Epithelial cell of esophagus (primary cell): ENCODE results near the gene NUAK1.
A peak's percentile ranks its signal among the peaks of the same experiment; 100 is the strongest.
"Not testable (repeated sequence)": the region's sequence is repeated elsewhere in the genome, so short reads cannot be mapped to it uniquely, and the experiment has no call there.

Source experiments
- DNase-seq: peaks from one replicate; pipeline ENCODE4 v3.0.0; 2010; ENCODE audit warnings: low read depth
- H3K4me3 ChIP-seq: 2 replicates; pipeline ENCODE4 v1.5.1; 2011; ENCODE audit warnings: mild to moderate bottlenecking, low read length, control low read depth
- TF ChIP-seq, protein P1 (sequence below): IDR thresholded peaks from 2 replicates; pipeline ENCODE4 v1.5.1; 2011; ENCODE audit warnings: low read depth, mild to moderate bottlenecking, low read length, control low read depth, inconsistent platforms; ENCODE audit not compliant: insufficient read depth; ENCODE audit errors: missing control alignments

The NUAK1 gene

DNA sequence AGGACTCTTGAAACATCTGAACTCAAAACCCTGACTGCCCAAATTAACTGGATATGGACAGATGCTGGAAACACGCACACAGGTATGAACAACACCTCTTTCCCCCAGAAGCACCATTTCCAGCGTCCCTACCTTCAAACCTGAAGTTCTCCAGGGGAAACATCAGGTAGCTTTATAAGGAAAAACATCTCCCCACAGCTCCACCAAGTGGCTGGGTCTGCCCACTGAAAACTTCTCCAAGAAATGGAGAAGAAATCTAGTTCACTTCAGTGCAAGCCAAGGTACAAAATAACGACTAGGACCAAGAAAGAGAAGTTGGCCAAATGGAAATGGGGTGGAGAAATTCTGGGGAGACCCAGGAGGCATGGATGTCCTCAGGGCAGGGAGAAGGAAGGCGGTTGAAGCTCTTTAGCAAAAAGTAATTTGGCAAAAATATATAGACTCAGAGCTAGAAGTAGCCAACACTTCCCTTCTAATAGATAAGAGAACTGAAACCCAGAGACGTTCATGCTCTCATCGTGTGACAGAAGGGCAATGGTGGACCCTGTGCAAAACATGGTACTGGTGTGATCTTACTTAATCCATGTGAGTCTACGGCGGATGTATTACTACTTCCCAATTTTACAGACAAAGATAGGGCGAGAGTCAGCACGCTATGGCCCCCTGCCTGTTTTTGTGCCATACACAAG, 10.5 kb upstream of the NUAK1 start:
- TF ChIP-seq, protein P1, sequence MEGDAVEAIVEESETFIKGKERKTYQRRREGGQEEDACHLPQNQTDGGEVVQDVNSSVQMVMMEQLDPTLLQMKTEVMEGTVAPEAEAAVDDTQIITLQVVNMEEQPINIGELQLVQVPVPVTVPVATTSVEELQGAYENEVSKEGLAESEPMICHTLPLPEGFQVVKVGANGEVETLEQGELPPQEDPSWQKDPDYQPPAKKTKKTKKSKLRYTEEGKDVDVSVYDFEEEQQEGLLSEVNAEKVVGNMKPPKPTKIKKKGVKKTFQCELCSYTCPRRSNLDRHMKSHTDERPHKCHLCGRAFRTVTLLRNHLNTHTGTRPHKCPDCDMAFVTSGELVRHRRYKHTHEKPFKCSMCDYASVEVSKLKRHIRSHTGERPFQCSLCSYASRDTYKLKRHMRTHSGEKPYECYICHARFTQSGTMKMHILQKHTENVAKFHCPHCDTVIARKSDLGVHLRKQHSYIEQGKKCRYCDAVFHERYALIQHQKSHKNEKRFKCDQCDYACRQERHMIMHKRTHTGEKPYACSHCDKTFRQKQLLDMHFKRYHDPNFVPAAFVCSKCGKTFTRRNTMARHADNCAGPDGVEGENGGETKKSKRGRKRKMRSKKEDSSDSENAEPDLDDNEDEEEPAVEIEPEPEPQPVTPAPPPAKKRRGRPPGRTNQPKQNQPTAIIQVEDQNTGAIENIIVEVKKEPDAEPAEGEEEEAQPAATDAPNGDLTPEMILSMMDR, result peak; percentile 84
- DNase-seq, result peak; percentile 57
- no peak overlapping the region for H3K4me3 ChIP-seq

DNA sequence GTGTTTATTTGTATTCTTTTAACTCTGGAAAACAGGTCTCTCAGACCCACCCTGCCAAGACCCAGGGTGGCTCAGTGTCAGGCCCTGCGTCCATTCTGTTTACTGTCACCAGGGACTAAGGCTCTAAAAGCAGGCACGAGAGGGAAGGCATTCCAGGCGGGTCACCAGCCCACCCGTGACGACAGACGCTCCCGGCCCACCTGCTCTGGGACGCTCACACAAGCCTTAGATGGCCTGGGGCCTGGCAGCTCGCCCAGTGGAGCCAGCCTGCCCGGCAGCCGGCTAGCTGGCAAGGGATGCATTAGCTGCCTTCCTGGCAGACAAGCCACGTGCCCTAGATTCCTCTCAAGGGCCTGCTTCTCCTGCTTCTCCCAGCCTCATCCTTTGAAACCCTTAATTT, 9.2 kb upstream of the NUAK1 start:
- no peak overlapping the region for H3K4me3 ChIP-seq
- TF ChIP-seq, protein P1, result no peak
- DNase-seq, result no peak

DNA sequence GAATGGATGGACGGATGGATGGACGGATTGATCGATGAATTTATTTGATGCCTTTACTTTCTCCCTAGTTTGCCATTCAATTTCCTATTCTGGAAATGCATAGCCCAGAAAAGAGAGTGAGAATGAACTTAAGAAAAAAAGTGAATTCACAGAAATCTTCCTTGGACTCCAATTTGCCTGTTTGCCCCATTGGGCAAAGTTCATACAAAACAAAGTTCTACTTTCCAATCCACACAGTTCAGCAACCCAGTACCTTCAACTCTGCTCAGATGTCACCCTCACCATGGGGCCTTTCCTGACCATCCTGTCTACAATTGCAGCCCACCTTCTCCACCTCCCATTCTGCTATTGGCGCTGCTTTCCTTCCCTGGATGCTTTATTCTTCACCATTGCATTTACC, 8.2 kb upstream of the NUAK1 start:
- TF ChIP-seq, protein P1, result no peak
- no peak overlapping the region for H3K4me3 ChIP-seq
- no peak for DNase-seq

- H3K4me3 ChIP-seq, result no peak overlapping the region
- TF ChIP-seq, protein P1, result no peak
- no peak for DNase-seq
Observed at GRCh38 chr12:106145539-106146447, 7.0 kb upstream of the NUAK1 start.

- TF ChIP-seq, protein P1, result no peak
- H3K4me3 ChIP-seq, result no peak overlapping the region
- peak; percentile 42 for DNase-seq
Observed at GRCh38 chr12:106144847-106145246, 6.1 kb upstream of the NUAK1 start.

GRCh38 chr12:106142591-106143261, 4.0 kb upstream of the NUAK1 start:
- no peak overlapping the region for H3K4me3 ChIP-seq
- no peak for DNase-seq
- TF ChIP-seq, protein P1, result no peak

DNA sequence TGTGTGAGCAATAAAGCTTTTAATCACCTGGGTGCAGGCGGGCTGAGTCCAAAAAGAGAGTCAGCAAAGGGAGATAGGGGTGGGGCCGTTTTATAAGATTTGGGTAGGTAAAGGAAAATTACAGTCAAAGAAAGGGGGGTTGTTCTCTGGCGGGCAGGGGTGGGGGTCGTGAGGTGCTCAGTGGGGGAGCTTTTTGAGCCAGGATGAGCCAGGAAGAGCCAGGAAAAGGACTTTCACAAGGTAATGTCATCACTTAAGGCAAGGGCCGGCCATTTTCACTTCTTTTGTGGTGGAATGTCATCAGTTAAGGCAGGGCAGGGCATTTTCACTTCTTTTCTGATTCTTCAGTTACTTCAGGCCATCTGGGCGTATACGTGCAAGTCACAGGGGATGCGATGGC, 3.2 kb upstream of the NUAK1 start:
- not testable (repeated sequence) for H3K4me3 ChIP-seq, DNase-seq
